Fibroblast of lung (primary cell): ENCODE measurements around the gene SNN.

Experiments used
- CTCF ChIP-seq, 2 donors: IDR thresholded peaks in 1 of 2; conservative IDR thresholded peaks in 1 of 2; 1 replicate in 1 of 2; 2 replicates in 1 of 2; pipeline ENCODE4 v1.5.1; 2011 to 2012; ENCODE audit warnings: low read length in 2 of 2, control low read depth in 1 of 2, inconsistent platforms in 1 of 2, low read depth in 1 of 2, mild to moderate bottlenecking in 1 of 2
- EZH2 ChIP-seq: IDR thresholded peaks from 2 replicates; pipeline ENCODE4 v1.5.1; 2012; ENCODE audit warnings: low read length, control low read depth, mild to moderate bottlenecking; ENCODE audit errors: missing control alignments

GRCh38 chr16:11676799-11677198 is 8.5 kb downstream of the SNN start:
- TF ChIP-seq CTCF (conservative IDR thresholded peaks at IDR 0.05 in 1 of 2, IDR thresholded peaks at IDR 0.05 in 1 of 2; ENCODE audit: low read depth in 1 of 2, low read length in 2 of 2) (no peak), EZH2 (no peak)
